Neural cell (in vitro differentiated cells): ENCODE measurements around the gene PPP1R13B. TPM values are rescaled to one million over a fixed set of nuclear protein-coding genes. Genes with fewer than 3 reads are reported as not detected.

ENCODE experiments used
- H2AFZ ChIP-seq: fragments of 200-600, 300-800 bp; sonication (generic), shearing (Covaris generic); 2 replicates; pipeline ENCODE4 v1.6.0; 2014; ENCODE audit warnings: low read depth, mild to moderate bottlenecking, antibody characterized with exemption, low read length, moderate library complexity
- H3F3A ChIP-seq: fragments of 200-600 bp; shearing (Covaris generic); 2 replicates; pipeline ENCODE4 v1.6.1; 2016; ENCODE audit warnings: mild to moderate bottlenecking, moderate library complexity, mixed read lengths, antibody characterized with exemption, low read length; ENCODE audit not compliant: insufficient read depth, poor library complexity, severe bottlenecking
- H3K27ac ChIP-seq: fragments of 200-600, 300-800 bp; sonication (generic), shearing (Covaris generic); 2 replicates; pipeline ENCODE4 v1.5.1; 2014; ENCODE audit warnings: mild to moderate bottlenecking, low read length, moderate library complexity
- H3K27me3 ChIP-seq: fragments of 300-800, 200-600 bp; sonication (generic), shearing (Covaris generic); 2 replicates; pipeline ENCODE4 v1.6.0; 2014; ENCODE audit warnings: mild to moderate bottlenecking, low read depth, low read length, moderate library complexity; ENCODE audit not compliant: insufficient read depth
- H3K36me3 ChIP-seq: fragments of 300-800, 200-600 bp; sonication (generic), shearing (Covaris generic); 2 replicates; pipeline ENCODE4 v1.5.1; 2014; ENCODE audit warnings: mild to moderate bottlenecking, antibody characterized with exemption, low read length, moderate library complexity; ENCODE audit not compliant: insufficient read depth
- H3K4me2 ChIP-seq: fragments of 300-800, 200-600 bp; sonication (generic), shearing (Covaris generic); 2 replicates; pipeline ENCODE4 v1.6.0; 2014; ENCODE audit warnings: mild to moderate bottlenecking, low read length
- H3K4me3 ChIP-seq: fragments of 300-800, 200-600 bp; sonication (generic), shearing (Covaris generic); 2 replicates; pipeline ENCODE4 v1.5.1; 2014; ENCODE audit warnings: mild to moderate bottlenecking, low read length, moderate library complexity
- H3K79me2 ChIP-seq: fragments of 200-600 bp; shearing (Covaris generic); replicated peaks from 2 replicates; pipeline ENCODE4 v1.6.0; 2014; ENCODE audit warnings: mild to moderate bottlenecking, low read length, moderate library complexity; ENCODE audit not compliant: insufficient read depth
- H3K9ac ChIP-seq: fragments of 300-800, 200-600 bp; sonication (generic), shearing (Covaris generic); 2 replicates; pipeline ENCODE4 v1.6.1; 2016; ENCODE audit warnings: mild to moderate bottlenecking, low read length, mixed read lengths
- H3K9me2 ChIP-seq: fragments of 200-600 bp; shearing (Covaris generic); 2 replicates; pipeline ENCODE4 v1.6.1; 2016; ENCODE audit warnings: mild to moderate bottlenecking, low read length, mixed read lengths; ENCODE audit not compliant: insufficient read depth
- H3K9me3 ChIP-seq: fragments of 200-600, 300-800 bp; sonication (generic), shearing (Covaris generic); 2 replicates; pipeline ENCODE4 v1.6.1; 2016; ENCODE audit warnings: mild to moderate bottlenecking, mixed run types, low read length, moderate library complexity, mixed read lengths
- H4K20me1 ChIP-seq: fragments of 200-600 bp; shearing (Covaris generic); 2 replicates; pipeline ENCODE4 v1.6.1; 2016; ENCODE audit warnings: mild to moderate bottlenecking, mixed run types; ENCODE audit not compliant: insufficient read depth
- EP300 ChIP-seq: fragments of 450-650 bp; conservative IDR thresholded peaks from 2 replicates; pipeline ENCODE4 v1.6.1; 2014; ENCODE audit warnings: antibody characterized with exemption, mild to moderate bottlenecking, moderate library complexity; ENCODE audit not compliant: poor library complexity, severe bottlenecking
- EZH2 ChIP-seq: fragments of 200-600, 300-800 bp; shearing (Covaris generic), sonication (generic); IDR thresholded peaks from 2 replicates; pipeline ENCODE4 v1.6.1; 2014; ENCODE audit warnings: antibody characterized with exemption, low read length, borderline replicate concordance, mild to moderate bottlenecking; ENCODE audit not compliant: insufficient read depth, poor library complexity, severe bottlenecking
- MXI1 ChIP-seq: fragments of 450-650 bp; conservative IDR thresholded peaks from 2 replicates; pipeline ENCODE4 v1.6.1; 2014; ENCODE audit warnings: antibody characterized with exemption, mild to moderate bottlenecking; ENCODE audit not compliant: poor library complexity, severe bottlenecking
- POLR2AphosphoS5 ChIP-seq: IDR thresholded peaks from 2 replicates; pipeline ENCODE4 v1.6.1; 2012
- RAD21 ChIP-seq: fragments of 450-650 bp; conservative IDR thresholded peaks from 2 replicates; pipeline ENCODE4 v1.6.1; 2014; ENCODE audit warnings: antibody characterized with exemption, mild to moderate bottlenecking, moderate library complexity
- SMC3 ChIP-seq: fragments of 450-650 bp; conservative IDR thresholded peaks from 2 replicates; pipeline ENCODE4 v1.6.1; 2014; ENCODE audit warnings: antibody characterized with exemption, mild to moderate bottlenecking, moderate library complexity; ENCODE audit not compliant: poor library complexity
- TAF1 ChIP-seq: IDR thresholded peaks from 2 replicates; pipeline ENCODE4 v1.6.1; 2012; ENCODE audit warnings: low read depth
- polyA plus RNA-seq: library from polyadenylated mRNA; depleted of rRNA; stranded (reverse); fragments of >200 nt; gene quantifications from 2 replicates; pipeline ENCODE4 v1.2.3, GENCODE V29; 2014
- TF ChIP-seq, protein P1 (sequence below): fragments of 450-650 bp; IDR thresholded peaks from 2 replicates; pipeline ENCODE4 v1.5.1; 2014; ENCODE audit warnings: antibody characterized with exemption, mild to moderate bottlenecking, moderate library complexity; ENCODE audit not compliant: poor library complexity, severe bottlenecking
- TF ChIP-seq, protein P2 (sequence below): IDR thresholded peaks from 2 replicates; pipeline ENCODE4 v1.6.1; 2012; ENCODE audit warnings: borderline replicate concordance

The PPP1R13B gene
- polyA plus RNA-seq, 1 donor from 2014 or later = 8.2 TPM

DNA sequence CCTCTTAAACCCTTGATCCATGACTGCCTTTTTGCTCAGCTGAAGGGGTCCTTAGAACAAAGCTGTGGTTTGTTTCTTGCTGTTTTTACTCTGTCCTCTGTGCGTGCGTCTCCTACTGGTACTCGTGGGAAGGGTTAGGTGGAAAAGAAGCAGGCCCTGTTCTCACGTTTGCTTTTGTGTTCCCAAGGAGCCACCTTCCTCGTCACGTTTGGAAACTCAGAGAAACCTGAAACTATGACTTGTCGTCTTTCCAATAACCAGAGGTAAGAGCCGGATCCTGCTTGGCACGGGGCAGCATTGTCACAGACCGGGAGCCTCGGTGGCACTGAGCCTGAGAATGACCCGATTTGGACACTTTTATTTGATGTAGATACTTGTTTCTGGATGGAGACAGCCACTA, 118.7 kb downstream of the PPP1R13B start:
- TF ChIP-seq SMC3 (no peak), EZH2 (no peak), EP300 (no peak), POLR2AphosphoS5 (no peak)
- TF ChIP-seq, protein P1, sequence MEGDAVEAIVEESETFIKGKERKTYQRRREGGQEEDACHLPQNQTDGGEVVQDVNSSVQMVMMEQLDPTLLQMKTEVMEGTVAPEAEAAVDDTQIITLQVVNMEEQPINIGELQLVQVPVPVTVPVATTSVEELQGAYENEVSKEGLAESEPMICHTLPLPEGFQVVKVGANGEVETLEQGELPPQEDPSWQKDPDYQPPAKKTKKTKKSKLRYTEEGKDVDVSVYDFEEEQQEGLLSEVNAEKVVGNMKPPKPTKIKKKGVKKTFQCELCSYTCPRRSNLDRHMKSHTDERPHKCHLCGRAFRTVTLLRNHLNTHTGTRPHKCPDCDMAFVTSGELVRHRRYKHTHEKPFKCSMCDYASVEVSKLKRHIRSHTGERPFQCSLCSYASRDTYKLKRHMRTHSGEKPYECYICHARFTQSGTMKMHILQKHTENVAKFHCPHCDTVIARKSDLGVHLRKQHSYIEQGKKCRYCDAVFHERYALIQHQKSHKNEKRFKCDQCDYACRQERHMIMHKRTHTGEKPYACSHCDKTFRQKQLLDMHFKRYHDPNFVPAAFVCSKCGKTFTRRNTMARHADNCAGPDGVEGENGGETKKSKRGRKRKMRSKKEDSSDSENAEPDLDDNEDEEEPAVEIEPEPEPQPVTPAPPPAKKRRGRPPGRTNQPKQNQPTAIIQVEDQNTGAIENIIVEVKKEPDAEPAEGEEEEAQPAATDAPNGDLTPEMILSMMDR = no peak
- Histone ChIP-seq H3K9ac (no peak overlapping the region), H3K27ac (no peak overlapping the region)

DNA sequence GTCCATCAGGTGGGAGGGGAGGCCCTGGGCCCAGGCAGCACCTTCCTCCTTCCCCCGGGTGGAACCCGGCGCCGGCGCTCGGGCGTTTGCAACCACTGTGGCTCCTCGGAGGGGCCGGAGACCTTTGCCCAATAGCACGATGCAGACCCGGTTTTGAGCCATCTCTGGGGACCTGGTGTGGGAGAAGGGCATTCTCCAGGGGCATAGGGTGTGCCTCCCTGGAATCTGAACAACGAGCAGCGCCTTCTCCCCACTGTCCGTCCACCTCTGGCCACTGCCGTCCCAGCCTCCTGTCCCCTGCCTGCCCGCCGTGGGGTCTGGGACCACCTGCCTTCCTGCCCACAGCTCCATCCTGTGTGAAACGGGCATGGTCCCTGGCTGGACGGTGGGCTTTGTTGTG, 119.2 kb downstream of the PPP1R13B start:
- Histone ChIP-seq H3K9ac (no peak overlapping the region), H3K4me2 (no peak overlapping the region), H4K20me1 (no peaks in the 10 kb centered on the region), H2AFZ (no peak overlapping the region), H3K9me2 (no peaks in the 10 kb centered on the region), H3K27me3 (no peaks in the 10 kb centered on the region), H3K79me2 (peaks cover 3% of the 10 kb centered on the region), H3F3A (no peaks in the 10 kb centered on the region), H3K27ac (no peak overlapping the region), H3K36me3 (no peaks in the 10 kb centered on the region), H3K4me3 (no peak overlapping the region), H3K9me3 (no peaks in the 10 kb centered on the region)
- TF ChIP-seq POLR2AphosphoS5 (no peak), MXI1 (no peak), EZH2 (no peak), SMC3 (no peak), RAD21 (no peak), TAF1 (no peak), EP300 (no peak)
- TF ChIP-seq, protein P2, sequence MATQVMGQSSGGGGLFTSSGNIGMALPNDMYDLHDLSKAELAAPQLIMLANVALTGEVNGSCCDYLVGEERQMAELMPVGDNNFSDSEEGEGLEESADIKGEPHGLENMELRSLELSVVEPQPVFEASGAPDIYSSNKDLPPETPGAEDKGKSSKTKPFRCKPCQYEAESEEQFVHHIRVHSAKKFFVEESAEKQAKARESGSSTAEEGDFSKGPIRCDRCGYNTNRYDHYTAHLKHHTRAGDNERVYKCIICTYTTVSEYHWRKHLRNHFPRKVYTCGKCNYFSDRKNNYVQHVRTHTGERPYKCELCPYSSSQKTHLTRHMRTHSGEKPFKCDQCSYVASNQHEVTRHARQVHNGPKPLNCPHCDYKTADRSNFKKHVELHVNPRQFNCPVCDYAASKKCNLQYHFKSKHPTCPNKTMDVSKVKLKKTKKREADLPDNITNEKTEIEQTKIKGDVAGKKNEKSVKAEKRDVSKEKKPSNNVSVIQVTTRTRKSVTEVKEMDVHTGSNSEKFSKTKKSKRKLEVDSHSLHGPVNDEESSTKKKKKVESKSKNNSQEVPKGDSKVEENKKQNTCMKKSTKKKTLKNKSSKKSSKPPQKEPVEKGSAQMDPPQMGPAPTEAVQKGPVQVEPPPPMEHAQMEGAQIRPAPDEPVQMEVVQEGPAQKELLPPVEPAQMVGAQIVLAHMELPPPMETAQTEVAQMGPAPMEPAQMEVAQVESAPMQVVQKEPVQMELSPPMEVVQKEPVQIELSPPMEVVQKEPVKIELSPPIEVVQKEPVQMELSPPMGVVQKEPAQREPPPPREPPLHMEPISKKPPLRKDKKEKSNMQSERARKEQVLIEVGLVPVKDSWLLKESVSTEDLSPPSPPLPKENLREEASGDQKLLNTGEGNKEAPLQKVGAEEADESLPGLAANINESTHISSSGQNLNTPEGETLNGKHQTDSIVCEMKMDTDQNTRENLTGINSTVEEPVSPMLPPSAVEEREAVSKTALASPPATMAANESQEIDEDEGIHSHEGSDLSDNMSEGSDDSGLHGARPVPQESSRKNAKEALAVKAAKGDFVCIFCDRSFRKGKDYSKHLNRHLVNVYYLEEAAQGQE = no peak
- TF ChIP-seq, protein P1 = no peak

More for the DNA sequence above, 118.7 kb downstream of the PPP1R13B start:
- Histone ChIP-seq H3K79me2 (no peaks in the 10 kb centered on the region), H2AFZ (no peak overlapping the region), H3K4me2 (no peak overlapping the region), H3K36me3 (no peaks in the 10 kb centered on the region), H3K27me3 (no peaks in the 10 kb centered on the region), H3K9me2 (no peaks in the 10 kb centered on the region), H3K4me3 (no peak overlapping the region), H3F3A (no peaks in the 10 kb centered on the region), H4K20me1 (no peaks in the 10 kb centered on the region), H3K9me3 (no peaks in the 10 kb centered on the region)
